ENCODE data around the gene TMOD2. TPM values are rescaled to one million over a fixed set of nuclear protein-coding genes. Genes with fewer than 3 reads are reported as not detected.

The TMOD2 gene
- total and polyA plus RNA-seq, 2 of the 8 experiments (the other 6 are each of a cell fraction or from before 2014, with no cell fraction given): 0.80 to 6.5 TPM

- no peak for TF ChIP-seq JUND (IDR thresholded peaks at IDR 0.05; ENCODE audit: low read length)
- TF ChIP-seq KDM5A (IDR thresholded peaks at IDR 0.05; ENCODE audit: low read length): no peak
- no peak for TF ChIP-seq RBBP5 (IDR thresholded peaks at IDR 0.05; ENCODE audit: borderline replicate concordance, low read depth, low read length)
- TF ChIP-seq HDAC6 (IDR thresholded peaks at IDR 0.05; ENCODE audit: low read depth, low read length): no peak
- no peak for TF ChIP-seq CBX5 (IDR thresholded peaks at IDR 0.05; ENCODE audit: low read depth, low read length)
- TF ChIP-seq RXRA (IDR thresholded peaks at IDR 0.05; ENCODE audit: insufficient read depth, low read depth, low read length): no peak
Measured at GRCh38 chr15:51844747-51845426, 93.5 kb downstream of the TMOD2 start (continued).

Measured in H1 (cell line).